ENCODE measurements around the gene ITGB3BP.

- TF ChIP-seq POLR2AphosphoS5 (IDR thresholded peaks at IDR 0.05), result no peak
- no peak for TF ChIP-seq CTCF (IDR thresholded peaks at IDR 0.05 in 8 of 11, conservative IDR thresholded peaks at IDR 0.05 in 3 of 11)
- TF ChIP-seq POLR2A (IDR thresholded peaks at IDR 0.05), result no peak
Measured at GRCh38 chr1:63548303-63548702, 25.3 kb upstream of the ITGB3BP start.

All from spleen (tissue), 7 donors.